Measurements from ENCODE around the gene PRND.

DNA sequence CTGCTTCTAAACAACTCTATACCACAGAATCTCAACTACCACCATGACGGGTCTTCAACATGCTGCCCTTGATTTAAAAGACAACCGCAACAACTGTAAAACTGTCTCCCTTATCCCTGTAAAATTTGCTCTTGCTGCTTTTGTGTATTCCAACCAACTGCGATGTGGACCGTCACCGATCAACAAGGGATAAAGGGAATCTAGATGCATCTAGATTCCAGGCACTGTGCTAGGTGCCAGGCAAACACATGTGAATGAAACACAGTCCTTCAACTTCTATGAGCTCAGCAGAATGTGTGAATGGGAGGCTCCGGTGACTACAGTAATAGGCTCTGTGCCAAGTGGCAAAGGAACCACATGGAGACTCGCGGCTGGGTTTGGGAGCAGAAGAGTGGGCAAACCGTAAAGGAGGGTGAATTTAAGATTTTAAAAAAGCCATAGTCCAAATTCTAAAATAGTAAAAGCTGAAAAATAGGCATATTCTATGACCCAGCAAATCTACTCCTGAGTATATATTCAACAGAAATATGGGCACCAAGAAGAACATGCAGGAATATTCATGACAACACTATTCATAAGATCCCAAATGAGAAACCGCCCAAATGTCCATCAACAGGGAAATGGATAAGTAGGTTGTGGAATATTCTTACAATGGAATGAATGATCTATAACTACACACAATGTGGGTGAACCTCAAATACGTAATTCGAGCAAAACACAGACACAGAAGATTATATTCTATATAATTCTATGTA is 3.7 kb upstream of the PRND start:
- TF ChIP-seq, protein P1, sequence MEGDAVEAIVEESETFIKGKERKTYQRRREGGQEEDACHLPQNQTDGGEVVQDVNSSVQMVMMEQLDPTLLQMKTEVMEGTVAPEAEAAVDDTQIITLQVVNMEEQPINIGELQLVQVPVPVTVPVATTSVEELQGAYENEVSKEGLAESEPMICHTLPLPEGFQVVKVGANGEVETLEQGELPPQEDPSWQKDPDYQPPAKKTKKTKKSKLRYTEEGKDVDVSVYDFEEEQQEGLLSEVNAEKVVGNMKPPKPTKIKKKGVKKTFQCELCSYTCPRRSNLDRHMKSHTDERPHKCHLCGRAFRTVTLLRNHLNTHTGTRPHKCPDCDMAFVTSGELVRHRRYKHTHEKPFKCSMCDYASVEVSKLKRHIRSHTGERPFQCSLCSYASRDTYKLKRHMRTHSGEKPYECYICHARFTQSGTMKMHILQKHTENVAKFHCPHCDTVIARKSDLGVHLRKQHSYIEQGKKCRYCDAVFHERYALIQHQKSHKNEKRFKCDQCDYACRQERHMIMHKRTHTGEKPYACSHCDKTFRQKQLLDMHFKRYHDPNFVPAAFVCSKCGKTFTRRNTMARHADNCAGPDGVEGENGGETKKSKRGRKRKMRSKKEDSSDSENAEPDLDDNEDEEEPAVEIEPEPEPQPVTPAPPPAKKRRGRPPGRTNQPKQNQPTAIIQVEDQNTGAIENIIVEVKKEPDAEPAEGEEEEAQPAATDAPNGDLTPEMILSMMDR (IDR thresholded peaks at IDR 0.05): no peak
- no peak for TF ChIP-seq POLR2A (IDR thresholded peaks at IDR 0.05)
